Measurements from ENCODE around the gene TAF4. TPM values are rescaled to one million over a fixed set of nuclear protein-coding genes. Genes with fewer than 3 reads are reported as not detected.
A peak's percentile ranks its signal among the peaks of the same experiment; 100 is the strongest.

Gene TAF4
- total and polyA plus RNA-seq, 2 donors (not counting 1 experiment from before 2014, with no cell fraction given), result 2.6 to 3.0 TPM

DNA sequence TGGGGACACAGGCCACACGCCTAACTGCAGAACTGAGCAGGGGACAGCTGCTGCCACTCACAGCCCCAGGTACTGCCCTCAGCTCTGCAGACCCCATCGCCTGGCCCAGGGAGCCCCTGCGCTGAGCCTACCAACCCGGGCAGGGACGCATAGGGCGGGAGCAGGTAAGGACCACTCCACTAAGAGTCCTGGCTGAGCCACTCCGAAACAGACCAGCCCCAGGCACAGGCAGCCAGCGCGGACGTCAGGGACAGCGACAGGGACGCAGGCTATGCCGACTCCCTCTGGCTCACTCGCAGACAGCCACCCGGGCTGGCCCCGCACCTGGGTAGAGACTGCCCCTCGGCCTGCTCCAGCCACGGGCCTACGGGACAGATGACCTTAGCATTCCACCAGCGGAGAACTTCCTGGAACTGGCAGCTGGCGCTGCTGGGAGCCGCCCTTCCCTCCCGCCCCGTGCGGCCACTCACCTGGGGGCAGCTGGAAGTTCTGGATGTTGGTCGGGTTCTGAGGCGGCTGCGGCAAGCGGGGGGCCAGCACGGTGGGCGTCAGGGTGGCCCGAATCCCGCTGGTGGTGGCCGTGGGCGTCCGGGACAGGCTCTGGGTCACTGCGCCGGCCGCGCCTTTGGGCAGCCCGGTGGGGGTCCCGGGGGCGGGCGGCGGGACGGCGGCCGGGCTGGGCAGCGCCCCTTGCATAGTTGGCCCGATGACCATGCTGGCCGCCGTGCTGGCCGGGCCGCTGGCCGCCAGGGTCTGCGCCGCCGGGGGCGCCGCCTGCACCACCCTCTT, 1.5 kb downstream of the TAF4 start:
- Histone ChIP-seq H3K79me2 (ENCODE audit: control insufficient read depth, insufficient read depth, low read length) (peaks cover 25% of the 10 kb centered on the region), H3K27ac (ENCODE audit: insufficient read depth, low read length) (no peak overlapping the region), H2AFZ (ENCODE audit: low read length) (no peak overlapping the region), H3K9me3 (ENCODE audit: control insufficient read depth, insufficient read depth, low read depth, low read length) (no peaks in the 10 kb centered on the region), H3K4me1 (ENCODE audit: control insufficient read depth, extremely low read depth, insufficient read depth, low read length) (peaks cover 15% of the 10 kb centered on the region), H3K4me2 (ENCODE audit: extremely low read depth, insufficient read depth, low read length) (peak overlapping the region; percentile 69), H3K36me3 (ENCODE audit: control insufficient read depth, insufficient read depth, low read length) (no peaks in the 10 kb centered on the region), H4K20me1 (ENCODE audit: control insufficient read depth, extremely low read depth, insufficient read depth, low read length) (no peaks in the 10 kb centered on the region), H3K9ac (ENCODE audit: insufficient read depth, low read length) (no peak overlapping the region), H3K27me3 (ENCODE audit: control insufficient read depth, insufficient read depth, low read length) (no peaks in the 10 kb centered on the region), H3K4me3 (replicated peaks in 1 of 4; ENCODE audit: control extremely low read depth in 1 of 4, insufficient read depth in 1 of 4, low read depth in 3 of 4, low read length in 4 of 4) (peak overlapping the region; percentile 12 to 51 (median 30))
- TF ChIP-seq, protein P1, sequence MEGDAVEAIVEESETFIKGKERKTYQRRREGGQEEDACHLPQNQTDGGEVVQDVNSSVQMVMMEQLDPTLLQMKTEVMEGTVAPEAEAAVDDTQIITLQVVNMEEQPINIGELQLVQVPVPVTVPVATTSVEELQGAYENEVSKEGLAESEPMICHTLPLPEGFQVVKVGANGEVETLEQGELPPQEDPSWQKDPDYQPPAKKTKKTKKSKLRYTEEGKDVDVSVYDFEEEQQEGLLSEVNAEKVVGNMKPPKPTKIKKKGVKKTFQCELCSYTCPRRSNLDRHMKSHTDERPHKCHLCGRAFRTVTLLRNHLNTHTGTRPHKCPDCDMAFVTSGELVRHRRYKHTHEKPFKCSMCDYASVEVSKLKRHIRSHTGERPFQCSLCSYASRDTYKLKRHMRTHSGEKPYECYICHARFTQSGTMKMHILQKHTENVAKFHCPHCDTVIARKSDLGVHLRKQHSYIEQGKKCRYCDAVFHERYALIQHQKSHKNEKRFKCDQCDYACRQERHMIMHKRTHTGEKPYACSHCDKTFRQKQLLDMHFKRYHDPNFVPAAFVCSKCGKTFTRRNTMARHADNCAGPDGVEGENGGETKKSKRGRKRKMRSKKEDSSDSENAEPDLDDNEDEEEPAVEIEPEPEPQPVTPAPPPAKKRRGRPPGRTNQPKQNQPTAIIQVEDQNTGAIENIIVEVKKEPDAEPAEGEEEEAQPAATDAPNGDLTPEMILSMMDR (conservative IDR thresholded peaks at IDR 0.05 in 1 of 2, IDR thresholded peaks at IDR 0.05 in 1 of 2; ENCODE audit: low read depth in 1 of 2, low read length in 2 of 2), result no peak
- TF ChIP-seq EZH2 (IDR thresholded peaks at IDR 0.05; ENCODE audit: low read length, missing control alignments), result no peak
- DNase-seq (ENCODE audit: low read depth in 2 of 2), result no peak

DNA sequence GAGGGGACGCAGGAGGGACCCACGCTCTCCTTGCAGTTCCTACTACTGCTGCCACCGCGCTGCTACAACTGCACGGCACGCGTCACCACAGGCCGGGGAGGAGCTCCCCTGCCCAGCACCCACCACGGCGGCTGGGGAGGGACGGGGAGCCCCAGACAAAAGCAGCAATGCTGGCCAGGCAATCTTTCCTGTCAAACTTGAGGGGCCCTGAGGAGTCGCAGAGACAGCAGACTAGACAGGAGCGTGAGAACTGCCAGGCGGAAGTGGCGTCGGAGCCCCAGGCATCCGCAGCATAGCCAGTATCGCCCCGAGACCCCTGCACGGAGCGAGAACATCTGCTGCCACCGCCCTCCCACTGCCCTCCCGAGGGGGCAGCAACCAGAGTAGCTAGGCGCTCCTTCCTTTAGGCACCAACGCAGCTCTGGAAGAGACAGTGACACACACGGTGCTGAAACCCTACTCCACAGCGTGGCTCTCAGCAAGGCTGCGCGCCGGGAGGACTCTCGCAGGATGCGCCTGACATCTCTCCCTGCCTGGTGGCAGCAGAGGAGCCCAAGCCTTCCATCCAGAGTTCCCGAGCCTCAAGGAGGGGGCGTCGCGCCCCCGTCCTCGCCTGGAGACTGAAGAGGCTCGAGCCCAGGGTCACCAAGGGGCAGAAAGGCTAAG, 2.2 kb downstream of the TAF4 start:
- peak; percentile 35 to 51 for DNase-seq (ENCODE audit: low read depth in 2 of 2)
- H3K36me3 ChIP-seq (ENCODE audit: control insufficient read depth, insufficient read depth, low read length), result no peaks in the 10 kb centered on the region
- H3K79me2 ChIP-seq (ENCODE audit: control insufficient read depth, insufficient read depth, low read length), result peaks cover 27% of the 10 kb centered on the region
- peak overlapping the region in 2 of 4 experiments; percentile 38 to 51 for H3K4me3 ChIP-seq (replicated peaks in 1 of 4; ENCODE audit: control extremely low read depth in 1 of 4, insufficient read depth in 1 of 4, low read depth in 3 of 4, low read length in 4 of 4)
- H3K9me3 ChIP-seq (ENCODE audit: control insufficient read depth, insufficient read depth, low read depth, low read length), result no peaks in the 10 kb centered on the region
- H3K4me2 ChIP-seq (ENCODE audit: extremely low read depth, insufficient read depth, low read length), result peak overlapping the region; percentile 69
- no peak overlapping the region for H3K27ac ChIP-seq (ENCODE audit: insufficient read depth, low read length)
- no peaks in the 10 kb centered on the region for H4K20me1 ChIP-seq (ENCODE audit: control insufficient read depth, extremely low read depth, insufficient read depth, low read length)
- H3K27me3 ChIP-seq (ENCODE audit: control insufficient read depth, insufficient read depth, low read length), result no peaks in the 10 kb centered on the region
- H3K4me1 ChIP-seq (ENCODE audit: control insufficient read depth, extremely low read depth, insufficient read depth, low read length), result peaks cover 15% of the 10 kb centered on the region
- no peak overlapping the region for H2AFZ ChIP-seq (ENCODE audit: low read length)
- H3K9ac ChIP-seq (ENCODE audit: insufficient read depth, low read length), result no peak overlapping the region
- TF ChIP-seq EZH2 (IDR thresholded peaks at IDR 0.05; ENCODE audit: low read length, missing control alignments), result no peak
- TF ChIP-seq, protein P1 (conservative IDR thresholded peaks at IDR 0.05 in 1 of 2, IDR thresholded peaks at IDR 0.05 in 1 of 2; ENCODE audit: low read depth in 1 of 2, low read length in 2 of 2), result no peak

DNA sequence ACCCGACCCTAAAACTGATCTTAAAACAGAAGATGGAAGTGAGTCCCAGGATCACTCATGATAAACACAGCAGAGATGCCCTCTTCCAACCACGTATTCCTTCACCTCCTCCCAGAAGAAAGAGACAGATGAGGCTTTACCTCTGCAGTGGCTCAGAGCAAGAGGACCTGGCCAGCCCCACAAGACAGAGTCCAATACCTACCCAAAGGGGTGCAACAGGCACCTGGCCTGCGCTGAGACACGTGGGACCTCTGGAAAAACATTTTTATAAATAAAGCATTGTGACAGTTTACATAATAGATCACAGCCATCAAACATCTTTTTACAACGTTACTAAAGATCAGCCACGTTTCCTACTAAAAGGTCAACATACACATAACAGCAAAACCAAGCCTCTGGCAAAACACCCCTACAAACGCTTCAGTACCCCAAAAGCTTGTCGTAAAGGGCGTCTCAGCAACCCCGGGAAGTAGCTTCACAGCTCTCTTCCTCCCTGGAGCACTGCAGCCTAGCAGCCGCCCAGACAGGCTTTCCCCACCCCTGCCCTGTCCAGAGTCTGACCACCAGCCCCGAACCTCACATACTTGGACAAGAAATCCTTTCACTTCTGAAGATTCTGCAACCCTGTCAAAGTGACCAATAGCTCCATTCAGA, 2.9 kb downstream of the TAF4 start:
- H3K79me2 ChIP-seq (ENCODE audit: control insufficient read depth, insufficient read depth, low read length), result peaks cover 27% of the 10 kb centered on the region
- no peaks in the 10 kb centered on the region for H3K27me3 ChIP-seq (ENCODE audit: control insufficient read depth, insufficient read depth, low read length)
- no peak overlapping the region for H3K4me2 ChIP-seq (ENCODE audit: extremely low read depth, insufficient read depth, low read length)
- no peaks in the 10 kb centered on the region for H3K36me3 ChIP-seq (ENCODE audit: control insufficient read depth, insufficient read depth, low read length)
- peak overlapping the region in 1 of 4 experiments; percentile 51 for H3K4me3 ChIP-seq (replicated peaks in 1 of 4; ENCODE audit: control extremely low read depth in 1 of 4, insufficient read depth in 1 of 4, low read depth in 3 of 4, low read length in 4 of 4)
- no peak overlapping the region for H3K9ac ChIP-seq (ENCODE audit: insufficient read depth, low read length)
- DNase-seq (ENCODE audit: low read depth in 2 of 2), result no peak
- TF ChIP-seq EZH2 (IDR thresholded peaks at IDR 0.05; ENCODE audit: low read length, missing control alignments), result no peak
- TF ChIP-seq, protein P1 (conservative IDR thresholded peaks at IDR 0.05 in 1 of 2, IDR thresholded peaks at IDR 0.05 in 1 of 2; ENCODE audit: low read depth in 1 of 2, low read length in 2 of 2), result no peak
- no peak overlapping the region for H3K27ac ChIP-seq (ENCODE audit: insufficient read depth, low read length)
- H3K4me1 ChIP-seq (ENCODE audit: control insufficient read depth, extremely low read depth, insufficient read depth, low read length), result peaks cover 15% of the 10 kb centered on the region
- no peaks in the 10 kb centered on the region for H3K9me3 ChIP-seq (ENCODE audit: control insufficient read depth, insufficient read depth, low read depth, low read length)
- no peak overlapping the region for H2AFZ ChIP-seq (ENCODE audit: low read length)
- H4K20me1 ChIP-seq (ENCODE audit: control insufficient read depth, extremely low read depth, insufficient read depth, low read length), result no peaks in the 10 kb centered on the region

Data from fibroblast of lung (primary cell).